NT2/D1 (cell line): ENCODE data around the gene GHDC.

ENCODE experiments used
- SUZ12 ChIP-seq: IDR thresholded peaks from 2 replicates; pipeline ENCODE4 v1.6.1; 2011; ENCODE audit not compliant: insufficient read length, insufficient read depth; ENCODE audit errors: extremely low read depth
- YY1 ChIP-seq: IDR thresholded peaks from 2 replicates; pipeline ENCODE4 v1.6.1; 2011; ENCODE audit not compliant: insufficient read length, insufficient read depth
- ZNF274 ChIP-seq: IDR thresholded peaks from 2 replicates; pipeline ENCODE4 v1.6.1; 2011; ENCODE audit warnings: mild to moderate bottlenecking, low read depth, low read length

DNA sequence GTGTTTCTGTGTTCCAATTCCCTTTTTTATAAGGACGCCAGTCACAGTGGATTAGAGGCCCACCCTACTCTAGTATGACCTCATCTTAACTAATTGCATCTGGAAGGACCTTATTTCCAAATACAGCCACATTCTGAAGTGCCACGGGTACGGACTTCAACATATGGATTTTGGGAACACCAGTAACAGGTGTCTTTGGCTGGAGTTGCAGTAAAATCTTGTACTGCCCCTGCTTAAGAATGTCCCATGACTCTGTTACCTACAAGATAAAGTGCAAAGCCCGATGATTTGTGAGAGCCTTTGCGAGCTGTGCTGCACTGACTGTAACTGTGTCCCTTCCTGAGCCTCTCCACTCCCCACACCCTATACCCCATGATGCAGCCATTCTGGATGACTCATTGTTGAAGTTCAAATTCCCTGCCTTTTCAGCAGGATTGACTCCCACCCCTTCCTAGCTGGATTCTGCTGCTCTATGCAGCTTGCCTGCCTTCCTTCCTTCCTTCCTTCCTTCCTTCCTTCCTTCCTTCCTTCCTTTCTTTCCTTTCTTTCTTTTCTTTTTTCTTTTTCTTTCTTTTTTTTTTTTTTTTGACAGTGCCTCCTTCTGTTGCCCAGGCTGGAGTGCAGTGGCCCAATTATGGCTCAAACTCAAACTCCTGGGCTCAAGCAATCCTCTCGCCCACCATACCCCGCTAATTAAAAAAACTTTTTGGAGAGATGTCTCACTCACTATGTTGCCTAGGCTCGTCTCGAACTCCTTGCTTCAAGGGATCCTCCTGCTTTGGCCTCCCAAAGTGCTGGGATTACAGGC, 11.2 kb downstream of the GHDC start:
- TF ChIP-seq ZNF274, result no peak
- TF ChIP-seq SUZ12, result no peak
- TF ChIP-seq YY1, result no peak
